Nephron progenitor cell (in vitro differentiated cells): Measurements from ENCODE around the gene C5orf47.

Experiments
- DNase-seq: peaks from one replicate; pipeline ENCODE4 v3.0.0; 2021
- H3K27ac Mint-ChIP-seq: 2 replicates; pipeline ENCODE4 v1.8.0; 2021; ENCODE audit warnings: mild to moderate bottlenecking, moderate library complexity, mixed read lengths
- H3K27me3 Mint-ChIP-seq: 2 replicates; pipeline ENCODE4 v1.8.0; 2021; ENCODE audit warnings: mild to moderate bottlenecking, low read depth, mixed read lengths; ENCODE audit not compliant: poor library complexity
- H3K36me3 Mint-ChIP-seq: 2 replicates; pipeline ENCODE4 v1.8.0; 2021; ENCODE audit warnings: low read depth, mixed read lengths
- H3K4me1 Mint-ChIP-seq: 2 replicates; pipeline ENCODE4 v1.8.0; 2021; ENCODE audit warnings: mixed read lengths
- H3K4me3 Mint-ChIP-seq: 2 replicates; pipeline ENCODE4 v1.8.0; 2021; ENCODE audit warnings: mild to moderate bottlenecking, moderate library complexity, mixed read lengths
- H3K9me3 Mint-ChIP-seq: 2 replicates; pipeline ENCODE4 v1.8.0; 2021; ENCODE audit warnings: mild to moderate bottlenecking, moderate library complexity, mixed read lengths
- CTCF ChIP-seq: fragments of 200-600 bp; sonication (generic); IDR thresholded peaks from 2 replicates; pipeline ENCODE4 v1.5.0; 2021; ENCODE audit warnings: antibody characterized with exemption

The C5orf47 gene

DNA sequence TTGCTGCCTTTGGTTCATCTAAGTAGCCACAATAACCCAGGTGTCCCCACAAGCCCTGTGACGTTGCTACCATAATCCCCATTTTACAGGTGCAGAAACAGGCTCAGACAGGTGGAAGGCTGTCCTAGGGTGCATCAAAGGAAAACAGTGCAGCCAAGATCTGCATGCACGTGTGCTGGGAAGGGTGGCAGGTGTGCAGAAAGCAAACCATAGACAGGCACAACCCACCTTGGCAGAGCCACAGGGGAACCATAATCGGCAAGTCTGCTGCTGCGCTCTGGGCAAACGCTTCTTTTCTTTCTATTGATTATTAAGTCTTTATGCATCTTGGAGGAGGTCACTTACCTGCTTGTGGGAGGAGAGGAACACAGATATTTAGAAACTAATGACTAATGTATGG lies 63.7 kb downstream of the C5orf47 start:
- Mint-ChIP-seq H3K9me3 (no peaks in the 10 kb centered on the region), H3K27me3 (peaks cover 14% of the 10 kb centered on the region), H3K4me3 (no peak overlapping the region), H3K4me1 (no peaks in the 10 kb centered on the region), H3K27ac (no peak overlapping the region), H3K36me3 (no peaks in the 10 kb centered on the region)
- TF ChIP-seq CTCF, result no peak
- DNase-seq, result no peak

DNA sequence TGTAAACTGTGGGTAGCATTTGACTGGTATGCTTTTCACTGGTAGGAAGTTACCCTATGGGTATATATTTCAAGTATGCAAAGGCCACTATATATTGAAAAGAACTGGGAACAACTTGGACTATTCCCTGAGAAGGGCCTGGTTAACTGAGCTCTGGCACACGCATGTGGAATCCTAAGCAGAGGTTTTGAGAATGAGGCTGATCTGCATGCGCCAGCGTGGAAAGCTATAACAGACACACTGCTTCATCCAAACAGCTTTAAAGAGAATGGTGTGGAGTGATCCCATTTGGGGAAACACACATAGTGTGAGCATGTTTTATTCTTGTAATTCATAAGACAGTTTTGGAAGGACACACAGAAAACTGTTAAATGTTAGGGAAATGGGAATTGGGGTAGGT lies 64.9 kb downstream of the C5orf47 start:
- no peaks in the 10 kb centered on the region for H3K36me3 Mint-ChIP-seq

More for the DNA sequence above, 64.9 kb downstream of the C5orf47 start:
- Mint-ChIP-seq H3K9me3 (no peaks in the 10 kb centered on the region), H3K27ac (peak overlapping the region; percentile 5), H3K27me3 (peaks cover 11% of the 10 kb centered on the region), H3K4me3 (no peak overlapping the region), H3K4me1 (no peaks in the 10 kb centered on the region)
- TF ChIP-seq CTCF, result no peak
- DNase-seq, result no peak
